Nephron progenitor cell (in vitro differentiated cells): ENCODE measurements around the gene ZNF792.
"Not testable (repeated sequence)": the region's sequence is repeated elsewhere in the genome, so short reads cannot be mapped to it uniquely, and the experiment has no call there.

Experiments used
- DNase-seq: peaks from one replicate; pipeline ENCODE4 v3.0.0; 2021
- H3K27ac Mint-ChIP-seq: 2 replicates; pipeline ENCODE4 v1.8.0; 2021; ENCODE audit warnings: mild to moderate bottlenecking, moderate library complexity, mixed read lengths
- H3K27me3 Mint-ChIP-seq: 2 replicates; pipeline ENCODE4 v1.8.0; 2021; ENCODE audit warnings: mild to moderate bottlenecking, low read depth, mixed read lengths; ENCODE audit not compliant: poor library complexity
- H3K36me3 Mint-ChIP-seq: 2 replicates; pipeline ENCODE4 v1.8.0; 2021; ENCODE audit warnings: low read depth, mixed read lengths
- H3K4me1 Mint-ChIP-seq: 2 replicates; pipeline ENCODE4 v1.8.0; 2021; ENCODE audit warnings: mixed read lengths
- H3K4me3 Mint-ChIP-seq: 2 replicates; pipeline ENCODE4 v1.8.0; 2021; ENCODE audit warnings: mild to moderate bottlenecking, moderate library complexity, mixed read lengths
- H3K9me3 Mint-ChIP-seq: 2 replicates; pipeline ENCODE4 v1.8.0; 2021; ENCODE audit warnings: mild to moderate bottlenecking, moderate library complexity, mixed read lengths
- CTCF ChIP-seq: fragments of 200-600 bp; sonication (generic); IDR thresholded peaks from 2 replicates; pipeline ENCODE4 v1.5.0; 2021; ENCODE audit warnings: antibody characterized with exemption

The ZNF792 gene

GRCh38 chr19:34994643-34995541 lies 30.9 kb upstream of the ZNF792 start:
- Mint-ChIP-seq H3K36me3 (no peaks in the 10 kb centered on the region), H3K27me3 (no peaks in the 10 kb centered on the region), H3K4me3 (no peak overlapping the region), H3K27ac (no peak overlapping the region), H3K4me1 (peaks cover 29% of the 10 kb centered on the region), H3K9me3 (peaks cover 16% of the 10 kb centered on the region)
- TF ChIP-seq CTCF = no peak
- DNase-seq = no peak

DNA sequence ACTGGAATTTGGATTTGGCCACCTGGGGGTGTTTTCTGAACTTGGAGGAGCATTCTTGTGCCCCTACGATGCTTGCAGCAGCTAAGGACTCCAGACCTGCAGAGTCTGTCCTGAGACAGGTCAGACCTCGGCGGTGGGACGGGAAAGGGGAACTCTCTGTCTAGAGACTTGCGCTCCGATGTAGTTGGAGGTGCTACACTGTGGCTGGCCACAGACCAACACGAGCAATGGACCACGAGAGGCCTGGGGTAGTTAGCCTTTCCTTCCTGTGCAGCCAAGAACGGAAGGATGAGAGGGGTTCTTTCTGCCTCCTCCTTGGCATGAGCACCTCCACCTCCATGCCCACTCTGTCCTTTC lies 30.2 kb upstream of the ZNF792 start:
- no peak for DNase-seq
- Mint-ChIP-seq H3K4me1 (peaks cover 27% of the 10 kb centered on the region), H3K4me3 (no peak overlapping the region), H3K9me3 (peaks cover 16% of the 10 kb centered on the region), H3K27ac (no peak overlapping the region), H3K27me3 (no peaks in the 10 kb centered on the region), H3K36me3 (no peaks in the 10 kb centered on the region)
- TF ChIP-seq CTCF = no peak

DNA sequence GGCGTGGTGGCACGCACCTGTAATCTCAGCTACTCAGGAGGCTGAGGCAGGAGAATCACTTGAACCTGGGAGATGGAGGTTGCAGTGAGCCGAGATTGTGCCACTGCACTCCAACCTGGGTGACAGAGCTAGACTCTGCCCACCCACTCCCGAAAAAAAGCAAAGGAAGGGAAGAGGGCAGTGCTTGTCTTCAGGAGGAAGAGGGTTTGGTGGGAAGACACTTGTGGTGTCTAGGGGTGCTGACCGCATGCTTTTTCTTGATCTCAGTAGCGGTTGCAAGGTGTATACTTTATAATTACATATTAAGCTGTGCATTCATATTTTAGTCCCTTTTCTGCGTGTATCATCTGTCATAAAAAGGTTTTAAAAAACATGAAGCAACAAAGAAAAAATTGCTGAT lies 28.6 kb upstream of the ZNF792 start:
- peaks cover 16% of the 10 kb centered on the region for H3K9me3 Mint-ChIP-seq
- peaks cover 13% of the 10 kb centered on the region for H3K4me1 Mint-ChIP-seq
- not testable (repeated sequence) for H3K36me3 Mint-ChIP-seq

GRCh38 chr19:34991542-34992333 lies 27.7 kb upstream of the ZNF792 start:
- no peak for DNase-seq
- no peak overlapping the region for H3K27ac Mint-ChIP-seq
- peaks cover 5% of the 10 kb centered on the region for H3K4me1 Mint-ChIP-seq
- H3K9me3 Mint-ChIP-seq = peaks cover 16% of the 10 kb centered on the region
- H3K27me3 Mint-ChIP-seq = peaks cover 11% of the 10 kb centered on the region
- TF ChIP-seq CTCF = no peak
- H3K4me3 Mint-ChIP-seq = no peak overlapping the region
- no peaks in the 10 kb centered on the region for H3K36me3 Mint-ChIP-seq

More for the DNA sequence above, 28.6 kb upstream of the ZNF792 start:
- H3K27me3 Mint-ChIP-seq, DNase-seq, H3K27ac Mint-ChIP-seq, H3K4me3 Mint-ChIP-seq: not testable (repeated sequence)

GRCh38 chr19:34990578-34991192 lies 26.7 kb upstream of the ZNF792 start:
- no peak for DNase-seq
- H3K27me3 Mint-ChIP-seq = peaks cover 14% of the 10 kb centered on the region
- TF ChIP-seq CTCF = no peak
- H3K9me3 Mint-ChIP-seq = peaks cover 12% of the 10 kb centered on the region
- no peaks in the 10 kb centered on the region for H3K36me3 Mint-ChIP-seq
- H3K4me3 Mint-ChIP-seq = no peak overlapping the region
- no peak overlapping the region for H3K27ac Mint-ChIP-seq
- H3K4me1 Mint-ChIP-seq = peaks cover 9% of the 10 kb centered on the region

GRCh38 chr19:34989298-34989697 lies 25.3 kb upstream of the ZNF792 start:
- no peak overlapping the region for H3K27ac Mint-ChIP-seq
- H3K4me3 Mint-ChIP-seq = no peak overlapping the region
- DNase-seq = no peak
- H3K4me1 Mint-ChIP-seq = peaks cover 12% of the 10 kb centered on the region
- H3K36me3 Mint-ChIP-seq = no peaks in the 10 kb centered on the region
- no peak for TF ChIP-seq CTCF
- peaks cover 13% of the 10 kb centered on the region for H3K9me3 Mint-ChIP-seq
- H3K27me3 Mint-ChIP-seq = peaks cover 14% of the 10 kb centered on the region
